Skeletal muscle cell (primary cell): ENCODE measurements around the gene SPON1.
"Not testable (repeated sequence)": the region's sequence is repeated elsewhere in the genome, so short reads cannot be mapped to it uniquely, and the experiment has no call there.

Experiments used
- DNase-seq: peaks from one replicate; pipeline ENCODE4 v3.0.0-alpha.2; 2010; ENCODE audit warnings: low read depth
- H3K4me3 ChIP-seq: 2 replicates; pipeline ENCODE4 v1.5.1; 2011; ENCODE audit warnings: low read depth, mild to moderate bottlenecking, control low read depth, low read length, moderate library complexity

The SPON1 gene

GRCh38 chr11:13962562-13963168 is at the start of gene SPON1:
TSS of gene SPON1 (plus strand) at chr11:13962723. CDS start at chr11:13962905, 182 bp downstream.
- H3K4me3 ChIP-seq, result peak within 1 kb of the TSS; percentile 27
- no peak for DNase-seq

- DNase-seq, result no peak
- H3K4me3 ChIP-seq, result no peak overlapping the region
These were observed 45.3 kb upstream of the SPON1 start for GRCh38 chr11:13917264-13917663.

GRCh38 chr11:13917904-13918303 is 44.6 kb upstream of the SPON1 start:
- no peak for DNase-seq
- no peak overlapping the region for H3K4me3 ChIP-seq

GRCh38 chr11:13920756-13921155 is 41.8 kb upstream of the SPON1 start:
- H3K4me3 ChIP-seq, result no peak overlapping the region
- no peak for DNase-seq

- H3K4me3 ChIP-seq, result no peak overlapping the region
- DNase-seq, result no peak
These were observed 41.0 kb upstream of the SPON1 start for GRCh38 chr11:13921545-13921944.

GRCh38 chr11:13923182-13923581 is 39.3 kb upstream of the SPON1 start:
- DNase-seq, result no peak
- no peak overlapping the region for H3K4me3 ChIP-seq

- no peak overlapping the region for H3K4me3 ChIP-seq
- no peak for DNase-seq
These were observed 38.5 kb upstream of the SPON1 start for GRCh38 chr11:13923716-13924650.

GRCh38 chr11:13924801-13925327 is 37.7 kb upstream of the SPON1 start:
- DNase-seq, result no peak
- no peak overlapping the region for H3K4me3 ChIP-seq

GRCh38 chr11:13926366-13926765 is 36.2 kb upstream of the SPON1 start:
- DNase-seq, H3K4me3 ChIP-seq: not testable (repeated sequence)

- no peak for DNase-seq
These were observed 35.5 kb upstream of the SPON1 start for GRCh38 chr11:13926981-13927380.

GRCh38 chr11:13927481-13927880 is 35.0 kb upstream of the SPON1 start:
- DNase-seq, result no peak

More at GRCh38 chr11:13926981-13927380, 35.5 kb upstream of the SPON1 start:
- no peak overlapping the region for H3K4me3 ChIP-seq

GRCh38 chr11:13928566-13929251 is 33.8 kb upstream of the SPON1 start:
- no peak overlapping the region for H3K4me3 ChIP-seq
- no peak for DNase-seq

More at GRCh38 chr11:13927481-13927880, 35.0 kb upstream of the SPON1 start:
- no peak overlapping the region for H3K4me3 ChIP-seq

GRCh38 chr11:13929395-13929891 is 33.1 kb upstream of the SPON1 start:
- H3K4me3 ChIP-seq, result no peak overlapping the region
- no peak for DNase-seq

GRCh38 chr11:13931356-13931755 is 31.2 kb upstream of the SPON1 start:
- no peak overlapping the region for H3K4me3 ChIP-seq
- no peak for DNase-seq

GRCh38 chr11:13937154-13937553 is 25.4 kb upstream of the SPON1 start:
- not testable (repeated sequence) for H3K4me3 ChIP-seq

GRCh38 chr11:13938829-13939228 is 23.7 kb upstream of the SPON1 start:
- not testable (repeated sequence) for H3K4me3 ChIP-seq, DNase-seq

More at GRCh38 chr11:13937154-13937553, 25.4 kb upstream of the SPON1 start:
- not testable (repeated sequence) for DNase-seq

- H3K4me3 ChIP-seq, result no peak overlapping the region
- no peak for DNase-seq
These were observed 22.3 kb upstream of the SPON1 start for GRCh38 chr11:13939961-13940906.

GRCh38 chr11:13940907-13941256 is 21.6 kb upstream of the SPON1 start:
- no peak overlapping the region for H3K4me3 ChIP-seq
- no peak for DNase-seq

- no peak overlapping the region for H3K4me3 ChIP-seq
- DNase-seq, result no peak
These were observed 20.7 kb upstream of the SPON1 start for GRCh38 chr11:13941775-13942174.
